HG02973 (cell line): ENCODE measurements around the gene MIR17HG.
"Not testable (repeated sequence)": the region's sequence is repeated elsewhere in the genome, so short reads cannot be mapped to it uniquely, and the experiment has no call there.

Experiments used
- ATAC-seq: cut with Tn5 transposase; IDR thresholded peaks from one replicate; pipeline ENCODE4 v1.9.1; 2021; ENCODE audit warnings: moderate library complexity; ENCODE audit not compliant: unreplicated experiment

The MIR17HG gene

DNA sequence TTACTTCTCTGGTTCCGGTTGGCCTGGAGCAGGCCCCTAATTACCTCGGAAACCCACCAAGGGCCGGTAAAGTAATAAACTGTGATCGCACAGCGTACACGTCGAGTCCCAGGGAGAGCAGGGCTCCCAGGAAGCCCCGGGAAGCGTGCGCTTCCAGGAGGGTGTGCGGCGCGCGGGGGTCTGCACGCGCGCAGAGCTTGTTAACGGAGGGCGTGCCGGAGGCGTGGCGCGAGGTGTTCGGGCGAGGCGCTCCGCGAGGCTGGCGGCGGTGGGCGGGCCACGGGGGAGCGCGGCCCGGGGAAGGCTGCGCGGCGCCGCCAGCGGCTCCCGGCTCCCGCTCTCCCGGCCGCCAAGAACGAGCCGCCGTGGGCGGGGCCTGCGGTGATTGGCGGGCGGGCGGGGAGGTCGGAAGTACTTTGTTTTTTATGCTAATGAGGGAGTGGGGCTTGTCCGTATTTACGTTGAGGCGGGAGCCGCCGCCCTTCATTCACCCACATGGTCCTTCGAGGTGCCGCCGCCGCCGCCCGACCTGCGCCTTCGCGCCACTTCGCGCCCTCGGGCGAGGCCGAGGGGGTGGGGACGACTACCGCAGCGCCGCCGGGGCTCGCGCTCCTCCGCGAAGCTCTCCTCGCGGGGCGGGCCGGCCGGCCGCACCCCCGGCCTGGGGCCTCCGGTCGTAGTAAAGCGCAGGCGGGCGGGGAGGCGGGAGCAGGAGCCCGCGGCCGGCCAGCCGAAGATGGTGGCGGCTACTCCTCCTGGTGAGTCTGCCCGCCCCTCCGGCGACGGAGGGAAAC is at the start of gene MIR17HG:
MIR17HG (plus strand) TSS at position 486 of the 794 bp plus-strand sequence.
- peak; percentile 54 for ATAC-seq

DNA sequence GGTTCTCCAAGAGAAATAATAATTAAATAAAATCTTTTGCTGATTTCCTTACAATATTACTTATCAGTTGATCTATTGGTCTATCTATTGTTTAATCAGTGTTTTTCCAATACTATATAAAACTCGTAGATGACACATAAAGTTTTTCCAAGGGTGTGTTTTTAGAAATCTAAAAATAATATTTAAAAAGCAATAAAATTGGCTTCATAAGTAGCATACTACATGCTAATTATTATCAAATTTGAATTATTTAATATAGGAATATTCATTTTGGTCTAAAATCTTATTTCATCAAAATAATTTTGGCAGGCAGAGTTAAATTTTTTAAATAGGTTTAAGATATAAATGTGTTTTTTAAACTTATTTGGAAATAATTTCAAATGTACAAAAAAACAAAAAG is 49.4 kb upstream of the MIR17HG start:
- ATAC-seq: no peak

DNA sequence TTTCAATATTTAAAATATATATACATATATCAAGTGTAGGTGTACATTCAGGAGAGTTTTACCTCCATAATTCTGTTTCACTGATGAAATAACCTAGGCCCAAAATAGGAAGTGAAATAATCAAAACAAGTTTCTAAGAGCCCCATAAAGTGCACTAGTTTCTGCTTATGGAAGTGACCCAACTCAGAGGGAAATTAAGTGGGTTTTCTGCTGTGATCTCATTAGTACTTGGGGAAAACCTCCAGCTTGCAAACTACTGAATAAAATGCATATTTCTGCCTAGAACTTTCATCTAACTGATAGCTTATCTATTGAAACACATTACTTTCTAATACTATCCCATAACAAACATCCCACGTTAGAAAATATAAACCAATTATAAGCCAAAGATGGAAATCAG is 45.4 kb upstream of the MIR17HG start:
- ATAC-seq: peak; percentile 92

DNA sequence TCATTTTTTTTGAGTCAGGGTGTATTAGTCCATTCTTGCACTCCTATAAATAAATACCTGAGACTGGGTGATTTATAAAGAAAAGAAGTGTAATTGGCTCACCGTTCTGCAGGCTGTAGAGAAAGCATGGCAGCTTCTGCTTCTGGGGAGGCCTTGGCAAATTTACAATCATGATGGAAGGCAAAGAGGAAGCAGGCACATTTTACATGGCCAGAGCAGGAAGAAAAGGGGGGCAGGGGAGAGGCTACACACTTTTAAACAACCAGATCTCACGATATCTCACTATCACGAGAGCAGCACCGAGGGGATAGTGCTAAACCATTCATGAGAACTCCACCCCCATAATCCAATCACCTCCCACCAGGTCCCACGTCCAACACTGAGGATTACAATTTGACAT is 44.5 kb upstream of the MIR17HG start:
- ATAC-seq: no peak

DNA sequence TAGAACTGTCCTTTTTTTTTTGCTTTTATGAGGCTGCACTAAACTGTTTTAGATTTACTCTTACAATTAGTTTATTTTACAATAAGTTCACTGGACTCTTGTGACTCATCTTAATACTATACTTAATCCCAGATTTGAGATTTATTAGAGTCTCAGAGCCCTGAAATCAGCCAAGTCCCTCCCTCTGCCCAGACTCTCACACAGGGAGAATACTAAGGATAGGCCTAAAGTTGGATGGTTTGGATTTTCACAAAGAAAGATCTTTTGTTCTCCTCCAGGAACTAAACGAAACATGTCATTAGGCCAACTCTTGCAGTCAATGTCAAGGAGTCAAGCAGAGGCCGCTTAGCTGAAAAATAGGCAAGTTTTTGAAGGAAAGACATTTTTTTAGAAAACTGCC is 42.7 kb upstream of the MIR17HG start:
- no peak for ATAC-seq

DNA sequence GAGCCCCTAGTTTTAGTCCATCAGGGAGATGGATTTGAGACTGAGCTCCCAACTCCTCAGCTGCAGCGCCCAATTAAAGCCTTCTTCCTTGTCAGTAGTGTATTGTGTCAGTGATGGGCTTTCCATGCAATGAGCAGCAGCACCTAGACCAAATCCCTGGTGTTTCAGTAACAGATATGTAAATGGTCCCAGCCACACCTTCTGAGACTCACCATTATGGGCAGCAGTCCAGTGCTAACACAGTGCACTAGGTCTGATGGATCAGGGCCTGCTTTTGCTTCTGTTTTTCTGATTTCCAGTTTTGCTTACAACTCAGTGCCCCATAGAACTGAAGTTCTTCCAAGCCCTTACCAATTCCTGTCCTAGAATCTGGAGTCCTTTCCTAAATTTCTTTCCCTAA is 41.8 kb upstream of the MIR17HG start:
- ATAC-seq: no peak

DNA sequence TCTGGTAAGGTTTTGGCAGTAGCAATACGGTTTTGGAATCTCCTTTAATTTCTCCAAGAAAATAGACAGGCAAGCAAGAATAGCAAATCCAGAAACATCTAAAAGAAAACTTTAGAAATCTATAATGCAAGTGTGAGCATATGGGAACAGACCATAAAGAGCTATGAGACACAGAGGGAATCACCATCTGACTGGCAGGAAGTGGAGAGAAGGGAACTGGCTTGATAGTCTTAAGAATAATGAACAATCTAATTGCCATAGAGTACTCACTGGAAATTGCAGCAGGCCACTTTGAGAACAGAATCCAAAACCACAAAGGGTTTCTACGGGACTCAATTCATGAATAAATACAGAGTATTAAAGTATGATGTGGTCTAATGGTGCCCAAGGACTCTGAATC is 39.6 kb upstream of the MIR17HG start:
- no peak for ATAC-seq

DNA sequence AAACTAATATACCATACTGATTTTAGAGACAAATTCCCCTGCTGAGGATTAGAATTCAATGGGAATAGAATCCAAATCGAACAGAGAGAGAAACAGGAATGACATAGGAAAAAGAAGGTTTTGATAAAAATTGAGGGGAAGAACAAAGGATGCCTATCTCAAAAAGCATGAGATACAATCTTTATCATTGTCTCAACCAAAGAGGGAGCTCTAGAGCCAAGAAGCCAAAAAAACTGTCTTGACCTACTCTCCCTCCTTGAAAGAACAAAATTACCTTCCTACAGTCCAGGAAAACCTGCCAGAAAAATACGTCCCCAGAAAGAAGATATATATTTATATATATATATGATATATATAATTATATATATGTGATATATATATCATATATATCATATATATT is 39.2 kb upstream of the MIR17HG start:
- ATAC-seq: no peak

DNA sequence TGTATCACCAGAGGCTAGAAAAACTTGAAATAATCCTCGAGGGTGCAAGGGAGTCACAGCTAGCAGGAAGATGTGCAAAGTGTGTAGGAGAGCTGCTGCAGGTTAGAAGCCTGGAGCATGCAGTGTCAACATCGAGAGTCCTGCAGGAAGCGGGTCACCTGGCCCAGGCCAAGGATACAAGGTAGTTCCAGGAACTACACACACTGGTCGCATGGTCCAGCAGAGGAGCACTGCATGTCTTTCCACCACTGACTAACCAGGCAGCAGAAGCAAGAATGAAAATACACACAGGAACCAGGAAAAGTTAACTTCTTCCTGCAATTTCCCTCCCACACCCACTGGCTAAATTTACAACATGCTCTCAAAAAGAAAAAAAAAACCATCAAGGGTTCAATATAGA is 36.0 kb upstream of the MIR17HG start:
- ATAC-seq: no peak

DNA sequence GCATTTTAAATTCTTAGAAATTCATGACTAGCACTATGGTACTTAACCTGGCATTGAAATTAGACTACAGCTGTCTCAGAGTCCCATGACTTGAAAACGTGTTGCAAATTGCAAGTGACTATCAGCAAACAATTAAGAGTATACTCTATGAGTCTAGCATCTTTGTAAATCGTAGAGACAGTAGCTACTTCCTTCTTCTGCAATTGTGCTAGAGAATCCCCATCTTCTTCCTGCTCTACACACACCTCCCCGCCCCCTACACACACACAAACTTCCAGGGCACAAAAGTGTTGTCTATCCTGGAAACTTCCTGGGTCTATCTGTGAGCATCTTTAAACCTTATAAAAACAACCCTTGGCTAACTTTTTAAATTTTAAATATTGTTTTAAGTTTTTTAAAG is 35.2 kb upstream of the MIR17HG start:
- no peak for ATAC-seq

DNA sequence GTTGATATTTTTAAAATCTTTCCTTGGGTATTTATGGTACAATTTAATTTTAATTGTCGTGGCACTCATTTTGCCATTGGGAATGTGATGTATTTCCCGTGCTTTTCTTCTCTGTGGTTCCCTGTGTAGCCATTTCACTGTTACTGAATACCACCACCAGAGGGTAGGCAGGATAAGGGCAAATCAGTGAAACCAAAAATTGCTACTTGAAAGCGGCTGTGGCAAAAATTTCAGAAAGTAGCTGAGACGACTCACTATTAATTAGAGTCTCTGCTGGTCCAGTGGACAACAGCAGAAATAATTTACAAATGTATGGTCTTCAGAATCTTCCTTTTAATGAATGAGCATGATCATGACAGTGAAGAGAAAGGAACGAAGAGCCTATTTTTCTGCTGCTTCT is 34.4 kb upstream of the MIR17HG start:
- peak; percentile 79 for ATAC-seq

DNA sequence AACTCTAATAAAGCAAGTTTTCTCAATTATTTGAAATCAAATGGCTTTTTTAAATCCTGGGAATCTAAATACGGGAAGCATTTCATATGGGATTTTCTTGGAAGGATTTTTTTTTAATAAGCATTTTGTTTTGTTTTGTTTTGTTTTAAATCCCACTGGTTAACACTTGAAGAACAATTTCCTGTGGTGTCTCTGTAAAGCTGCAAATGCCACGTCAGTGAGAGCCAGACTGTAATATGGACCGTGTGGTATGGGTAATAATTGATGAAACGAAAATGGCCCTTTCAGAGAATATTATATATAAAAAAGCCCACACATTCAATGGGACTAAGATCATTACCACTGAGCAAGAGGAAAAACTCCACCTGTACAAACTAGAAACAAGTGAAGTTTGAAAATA is 33.9 kb upstream of the MIR17HG start:
- peak; percentile 57 for ATAC-seq

DNA sequence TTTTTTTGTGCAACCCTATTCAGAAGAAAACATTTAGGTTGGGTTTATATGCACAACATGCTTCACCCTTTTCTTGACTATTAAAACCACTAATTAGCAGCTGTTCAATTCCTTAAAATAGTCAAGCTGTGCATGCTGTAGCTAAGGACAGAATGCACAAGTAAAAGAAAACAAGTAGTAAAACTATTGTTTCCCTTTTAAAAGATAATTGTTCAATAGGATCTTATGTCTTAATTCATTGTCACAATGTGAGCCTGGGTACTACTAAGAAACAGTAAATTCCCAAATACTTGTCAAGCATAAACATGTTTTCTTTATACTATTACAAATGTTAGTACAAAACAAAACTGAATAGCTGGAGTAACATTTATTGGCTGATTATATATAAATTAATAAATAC is 32.6 kb upstream of the MIR17HG start:
- ATAC-seq: no peak

DNA sequence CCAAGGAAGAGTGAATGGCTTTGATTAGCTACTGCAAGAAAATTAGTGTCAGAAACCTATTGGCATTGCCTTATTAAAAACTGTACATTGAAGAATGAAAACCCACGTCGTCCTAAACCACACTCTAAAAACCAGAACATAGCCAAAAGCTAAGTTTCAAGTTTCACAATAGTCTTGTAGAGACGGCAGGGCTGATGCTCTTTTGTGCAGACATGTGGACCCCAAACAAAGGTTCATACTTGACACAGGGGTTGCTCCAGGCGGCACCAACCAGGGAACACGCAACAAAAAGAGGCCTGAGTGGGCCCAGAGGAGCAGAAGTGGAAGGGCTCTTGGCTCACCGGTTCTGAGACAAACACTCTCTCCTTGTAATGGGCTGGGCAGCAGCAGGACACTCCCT is 28.6 kb upstream of the MIR17HG start:
- ATAC-seq: no peak

DNA sequence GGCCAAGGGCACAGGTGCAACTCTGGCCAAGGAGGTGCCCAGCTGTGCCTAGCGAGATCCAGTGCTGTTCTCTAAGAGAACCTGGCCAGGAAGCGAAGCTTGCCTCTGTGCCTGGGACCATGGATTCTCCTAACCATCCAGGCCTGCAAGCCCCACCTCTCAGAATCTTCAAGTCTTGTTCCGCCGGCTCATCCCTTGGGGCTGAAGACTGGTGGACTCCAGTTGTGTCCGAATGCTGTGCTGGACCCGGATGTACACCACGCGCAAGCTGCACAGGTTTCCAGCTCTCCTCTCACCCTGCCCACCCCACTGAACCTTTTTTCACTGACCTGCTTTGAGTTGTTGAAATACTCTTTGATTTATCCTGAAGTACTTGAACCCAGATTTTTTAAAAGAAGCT is 27.5 kb upstream of the MIR17HG start:
- no peak for ATAC-seq

DNA sequence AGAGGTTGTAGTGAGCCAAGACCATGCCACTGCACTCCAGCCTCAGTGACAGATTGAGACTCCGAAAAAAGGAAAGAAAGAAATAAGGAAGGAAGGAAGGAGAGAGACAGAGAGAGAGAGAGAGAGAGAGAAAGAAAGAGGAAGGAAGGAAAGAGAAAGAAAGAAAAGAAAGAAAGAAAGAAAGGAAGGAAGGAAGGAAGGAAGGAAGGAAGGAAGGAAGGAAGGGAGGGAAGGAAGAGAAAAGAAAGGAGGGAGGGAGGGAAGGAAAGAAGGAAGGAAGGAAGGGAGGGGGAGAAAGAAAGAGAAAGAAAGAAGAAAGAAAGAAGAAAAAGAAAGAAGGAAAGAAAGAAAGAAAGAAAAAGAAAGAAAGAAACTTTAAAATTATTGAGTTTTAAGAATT is 26.5 kb upstream of the MIR17HG start:
- not testable (repeated sequence) for ATAC-seq

DNA sequence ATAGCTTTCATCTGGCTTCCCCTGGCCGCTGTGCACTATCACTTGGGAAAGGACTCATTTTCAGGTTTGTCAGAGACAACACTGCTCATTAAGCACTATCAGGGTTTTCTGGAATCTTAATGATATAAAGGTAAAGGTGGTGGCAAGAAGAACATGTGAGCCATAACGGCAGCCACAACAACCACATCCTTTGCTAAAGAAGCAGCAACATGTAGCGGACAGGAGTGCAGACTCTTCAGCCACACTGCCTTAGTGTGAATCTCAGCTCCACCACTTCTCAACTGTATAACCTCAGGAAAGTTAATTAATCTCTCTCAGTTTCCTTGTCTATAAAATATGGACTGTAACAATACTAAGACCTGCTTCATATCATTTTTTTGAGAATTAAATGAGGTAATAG is 24.1 kb upstream of the MIR17HG start:
- ATAC-seq: no peak

DNA sequence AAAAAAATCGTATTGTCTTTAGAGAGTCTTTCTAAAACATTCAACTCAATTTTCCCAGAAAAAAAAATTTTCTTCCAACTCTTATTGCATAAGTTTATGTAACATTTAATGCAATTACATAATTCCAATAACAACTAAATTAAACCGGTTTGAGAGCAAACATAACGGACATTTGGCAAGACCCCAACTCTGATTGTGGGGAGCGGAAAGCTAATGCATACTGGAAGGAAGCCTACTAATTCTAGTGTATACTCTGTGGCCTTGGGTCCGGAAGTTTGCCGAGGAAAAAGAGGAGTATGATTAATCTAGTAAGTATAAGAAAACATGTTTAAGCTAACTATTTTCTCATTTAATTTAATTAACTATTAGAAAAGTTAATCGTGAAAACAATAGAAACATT is 21.3 kb upstream of the MIR17HG start:
- ATAC-seq: no peak

DNA sequence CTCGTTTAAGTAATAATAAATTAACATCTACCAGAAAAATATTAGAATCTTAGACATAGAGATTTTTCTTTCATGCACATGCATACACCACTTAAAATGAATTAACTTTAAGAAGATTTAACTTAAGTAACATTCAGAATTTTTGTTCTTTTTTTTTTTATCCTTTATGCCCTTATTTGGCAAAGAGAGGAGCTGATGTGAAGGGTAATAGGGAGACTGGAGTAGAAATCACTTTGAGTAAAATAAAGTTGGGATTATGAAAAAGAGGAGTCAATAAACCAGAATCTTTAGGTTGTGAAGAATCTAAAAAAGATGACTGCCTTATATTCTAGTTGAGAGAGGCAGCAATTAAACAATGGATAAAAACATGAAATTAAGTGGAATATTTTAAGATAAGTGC is 18.8 kb upstream of the MIR17HG start:
- no peak for ATAC-seq

DNA sequence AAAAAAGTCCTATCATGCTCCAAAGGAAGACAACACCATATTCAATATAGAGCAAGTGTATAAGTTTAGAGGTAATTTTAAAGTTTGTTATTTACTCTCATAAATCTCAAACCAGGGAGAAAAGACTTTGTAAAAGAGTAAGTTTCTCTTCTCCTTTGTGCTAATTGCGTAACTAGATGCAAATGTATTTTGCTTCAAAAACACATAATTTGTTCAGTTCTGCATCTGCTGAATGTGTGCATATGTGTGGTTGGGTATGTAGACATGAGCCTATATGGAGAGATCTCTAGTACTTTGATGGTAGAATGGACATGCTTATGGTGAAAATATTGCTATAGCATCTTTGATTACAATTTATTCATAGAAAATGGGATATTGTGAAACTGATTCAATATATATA is 17.8 kb upstream of the MIR17HG start:
- no peak for ATAC-seq

DNA sequence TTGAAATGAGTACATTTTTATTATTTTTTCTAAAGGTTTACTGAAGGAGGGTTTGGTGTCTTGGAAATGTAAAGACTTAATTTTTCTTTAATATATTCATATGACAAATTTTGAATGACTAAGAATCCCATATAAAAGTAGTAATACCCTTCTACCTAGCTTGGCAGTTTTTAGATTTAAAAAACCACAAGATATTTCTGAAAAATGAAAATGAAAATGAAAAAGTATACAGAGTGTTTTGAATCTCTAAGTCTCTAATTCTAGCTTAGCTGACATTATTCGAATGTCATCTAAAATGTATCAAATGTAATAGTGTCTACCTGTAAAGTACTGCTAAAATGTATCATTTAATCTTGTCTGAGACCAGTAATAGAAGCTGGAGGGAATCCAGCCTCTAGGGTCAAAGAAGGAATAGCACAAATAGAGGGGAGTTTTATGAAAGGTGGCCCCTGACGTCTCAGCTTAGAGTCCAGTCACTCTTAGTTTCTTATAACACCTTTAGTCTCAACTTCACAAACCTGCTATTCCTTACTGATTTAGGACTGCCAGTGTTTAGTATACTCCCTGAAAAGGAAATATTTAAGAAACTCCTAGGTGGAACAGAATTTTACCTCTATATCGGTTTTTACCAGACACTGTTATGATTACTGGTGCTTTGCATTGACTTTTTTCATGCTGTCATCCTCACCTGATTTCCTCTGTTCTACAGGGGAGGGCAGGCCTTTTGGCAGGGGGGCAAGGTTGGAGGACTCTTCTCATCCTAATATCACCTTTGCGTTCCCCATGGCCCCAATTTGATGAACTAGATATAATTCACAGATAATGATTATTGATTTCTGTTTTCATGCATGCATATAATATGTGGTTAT is 16.2 kb upstream of the MIR17HG start:
- ATAC-seq: peak; percentile 83

DNA sequence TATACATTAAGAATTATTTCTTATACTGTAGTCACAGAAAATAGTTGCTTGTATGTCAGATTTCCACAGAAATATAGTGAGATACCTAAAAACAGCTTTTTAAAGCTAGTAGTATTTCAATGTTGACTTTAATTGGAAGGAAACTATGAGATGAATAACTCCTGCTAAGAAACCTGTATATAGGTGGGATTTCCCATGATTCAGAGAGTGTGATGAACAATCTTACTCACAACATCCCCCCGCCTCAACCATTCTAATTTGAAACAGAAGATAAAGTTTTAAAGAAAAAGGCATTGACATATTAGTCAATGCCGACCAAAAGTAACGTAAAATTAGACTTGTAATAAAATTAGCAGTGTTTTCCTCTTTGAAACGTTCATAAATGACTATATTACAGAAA is 1.4 kb upstream of the MIR17HG start:
- no peak for ATAC-seq
